Measurements from ENCODE around the gene NOS1AP. TPM values are rescaled to one million over a fixed set of nuclear protein-coding genes. Genes with fewer than 3 reads are reported as not detected.

NOS1AP gene
- polyA plus RNA-seq, 3 donors, result 0.12 TPM; not detected in 2

DNA sequence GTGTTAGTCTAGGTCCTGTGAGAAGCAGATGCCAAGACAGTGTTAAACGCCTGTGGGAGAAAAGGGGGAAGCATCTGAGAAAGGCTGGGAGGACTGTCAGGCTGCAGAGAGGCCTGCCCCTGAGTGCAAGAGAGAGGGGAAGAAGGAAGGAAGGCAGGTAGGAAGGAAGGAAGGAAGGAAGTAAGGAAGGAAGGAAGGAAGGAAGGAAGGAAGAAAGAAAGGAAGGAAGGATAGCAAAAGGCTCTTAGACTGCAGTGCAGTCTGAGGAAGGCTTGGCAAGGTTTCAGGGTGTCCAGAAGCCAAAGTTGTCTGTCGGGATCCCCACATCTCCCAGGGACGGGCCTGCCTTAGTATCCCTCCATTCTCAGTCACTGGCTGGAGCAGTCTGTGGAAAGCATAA, 224.5 kb downstream of the NOS1AP start:
- peaks cover 3% of the 10 kb centered on the region for H3K4me1 Mint-ChIP-seq
- peaks cover 0 to 6% (median 0%) of the 10 kb centered on the region in 7 donors for H3K9me3 Mint-ChIP-seq
- 94% methylated on average over 2 of the region's 3 CpGs for WGBS (ENCODE audit: insufficient coverage)
- H3K27ac Mint-ChIP-seq, result no peak overlapping the region
- H3K36me3 Mint-ChIP-seq, result no peaks in the 10 kb centered on the region
- no peak overlapping the region for H3K4me2 ChIP-seq (replicated peaks; ENCODE audit: extremely low read depth, low read length, poor library complexity, severe bottlenecking)
- H3K27me3 ChIP-seq (ENCODE audit: control insufficient read depth in 2 of 2, insufficient read depth in 2 of 2, low read length in 2 of 2), result peaks cover 0 to 4% of the 10 kb centered on the region in 2 donors
- H3K9ac ChIP-seq (ENCODE audit: insufficient read depth, low read length, poor library complexity, severe bottlenecking), result no peak overlapping the region
- H3K9me3 ChIP-seq (replicated peaks in 1 of 2; ENCODE audit: control insufficient read depth in 1 of 2, insufficient read depth in 1 of 2, low read length in 2 of 2), result no peaks in the 10 kb centered on the region
- peaks cover 0 to 12% (median 6%) of the 10 kb centered on the region in 3 donors for H3K27me3 Mint-ChIP-seq (ENCODE audit: low read depth in 3 of 3)
- no peaks in the 10 kb centered on the region for H3K79me2 ChIP-seq (ENCODE audit: insufficient read depth, low read length)
- no peak overlapping the region for H2AFZ ChIP-seq (ENCODE audit: insufficient read depth, low read depth, low read length, poor library complexity, severe bottlenecking)
- no peak for DNase-seq
- TF ChIP-seq, protein P1, sequence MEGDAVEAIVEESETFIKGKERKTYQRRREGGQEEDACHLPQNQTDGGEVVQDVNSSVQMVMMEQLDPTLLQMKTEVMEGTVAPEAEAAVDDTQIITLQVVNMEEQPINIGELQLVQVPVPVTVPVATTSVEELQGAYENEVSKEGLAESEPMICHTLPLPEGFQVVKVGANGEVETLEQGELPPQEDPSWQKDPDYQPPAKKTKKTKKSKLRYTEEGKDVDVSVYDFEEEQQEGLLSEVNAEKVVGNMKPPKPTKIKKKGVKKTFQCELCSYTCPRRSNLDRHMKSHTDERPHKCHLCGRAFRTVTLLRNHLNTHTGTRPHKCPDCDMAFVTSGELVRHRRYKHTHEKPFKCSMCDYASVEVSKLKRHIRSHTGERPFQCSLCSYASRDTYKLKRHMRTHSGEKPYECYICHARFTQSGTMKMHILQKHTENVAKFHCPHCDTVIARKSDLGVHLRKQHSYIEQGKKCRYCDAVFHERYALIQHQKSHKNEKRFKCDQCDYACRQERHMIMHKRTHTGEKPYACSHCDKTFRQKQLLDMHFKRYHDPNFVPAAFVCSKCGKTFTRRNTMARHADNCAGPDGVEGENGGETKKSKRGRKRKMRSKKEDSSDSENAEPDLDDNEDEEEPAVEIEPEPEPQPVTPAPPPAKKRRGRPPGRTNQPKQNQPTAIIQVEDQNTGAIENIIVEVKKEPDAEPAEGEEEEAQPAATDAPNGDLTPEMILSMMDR (IDR thresholded peaks at IDR 0.05), result no peak
- no peak overlapping the region for H3K4me3 Mint-ChIP-seq
- no peaks in the 10 kb centered on the region for H3K4me1 ChIP-seq (ENCODE audit: control insufficient read depth in 1 of 2, insufficient read depth in 2 of 2, low read length in 2 of 2)
- H4K20me1 ChIP-seq (ENCODE audit: insufficient read depth, low read length), result no peaks in the 10 kb centered on the region
- no peak overlapping the region for H3K27ac ChIP-seq (ENCODE audit: low read depth in 1 of 2, low read length in 2 of 2)
- intact Hi-C loops (cut with micrococcal nuclease), result no loop called here
- H3K36me3 ChIP-seq (replicated peaks in 1 of 2; ENCODE audit: control insufficient read depth in 1 of 2, insufficient read depth in 2 of 2, low read length in 2 of 2), result no peaks in the 10 kb centered on the region
- H3K4me3 ChIP-seq (replicated peaks in 1 of 3; ENCODE audit: low read depth in 2 of 3, low read length in 3 of 3), result no peak overlapping the region

DNA sequence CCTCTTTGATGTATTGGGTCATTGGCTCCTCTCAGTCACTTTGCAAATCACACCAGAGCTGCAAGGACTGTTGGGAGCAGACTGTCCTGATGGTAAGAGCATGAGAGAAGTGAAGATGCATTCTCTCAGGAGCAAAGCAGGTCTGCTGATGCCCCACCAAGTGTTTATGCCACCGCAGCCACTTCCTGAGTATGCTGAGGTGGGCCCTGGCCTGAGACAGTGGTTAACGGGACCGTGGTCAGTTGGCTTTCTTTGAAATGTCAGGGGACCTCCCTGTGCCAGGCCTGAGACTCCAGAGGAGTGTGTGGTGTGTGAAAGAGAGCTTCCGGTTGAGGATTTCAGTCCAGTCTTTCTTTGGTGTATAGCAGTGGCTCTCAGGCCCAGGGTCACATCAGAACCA, 227.7 kb downstream of the NOS1AP start:
- H3K4me3 ChIP-seq (replicated peaks in 1 of 3; ENCODE audit: low read depth in 2 of 3, low read length in 3 of 3), result no peak overlapping the region
- no peak overlapping the region for H3K27ac ChIP-seq (ENCODE audit: low read depth in 1 of 2, low read length in 2 of 2)
- H3K4me2 ChIP-seq (replicated peaks; ENCODE audit: extremely low read depth, low read length, poor library complexity, severe bottlenecking), result no peak overlapping the region
- no peak overlapping the region for H2AFZ ChIP-seq (ENCODE audit: insufficient read depth, low read depth, low read length, poor library complexity, severe bottlenecking)
- H3K9me3 ChIP-seq (replicated peaks in 1 of 2; ENCODE audit: control insufficient read depth in 1 of 2, insufficient read depth in 1 of 2, low read length in 2 of 2), result no peaks in the 10 kb centered on the region
- H4K20me1 ChIP-seq (ENCODE audit: insufficient read depth, low read length), result no peaks in the 10 kb centered on the region
- no peak for DNase-seq
- no peaks in the 10 kb centered on the region for H3K36me3 ChIP-seq (replicated peaks in 1 of 2; ENCODE audit: control insufficient read depth in 1 of 2, insufficient read depth in 2 of 2, low read length in 2 of 2)
- no peaks in the 10 kb centered on the region for H3K4me1 ChIP-seq (ENCODE audit: control insufficient read depth in 1 of 2, insufficient read depth in 2 of 2, low read length in 2 of 2)
- 88% methylated on average over 4 of the region's 4 CpGs for WGBS (ENCODE audit: insufficient coverage)
- H3K27me3 ChIP-seq (ENCODE audit: control insufficient read depth in 2 of 2, insufficient read depth in 2 of 2, low read length in 2 of 2), result peaks cover 0 to 4% of the 10 kb centered on the region in 2 donors
- Mint-ChIP-seq H3K4me1 (peaks cover 3% of the 10 kb centered on the region), H3K4me3 (no peak overlapping the region), H3K9me3 (peaks cover 0 to 9% (median 3%) of the 10 kb centered on the region in 7 donors), H3K36me3 (no peaks in the 10 kb centered on the region), H3K27me3 (ENCODE audit: low read depth in 3 of 3) (peaks cover 0 to 14% (median 4%) of the 10 kb centered on the region in 3 donors), H3K27ac (no peak overlapping the region)
- H3K9ac ChIP-seq (ENCODE audit: insufficient read depth, low read length, poor library complexity, severe bottlenecking), result no peak overlapping the region
- H3K79me2 ChIP-seq (ENCODE audit: insufficient read depth, low read length), result no peaks in the 10 kb centered on the region
- TF ChIP-seq, protein P1 (IDR thresholded peaks at IDR 0.05), result no peak
- intact Hi-C loops (cut with micrococcal nuclease), result no loop called here
